Measurements from ENCODE around the gene TRPC4.
"Not testable (repeated sequence)": the region's sequence is repeated elsewhere in the genome, so short reads cannot be mapped to it uniquely, and the experiment has no call there.

Gene TRPC4

DNA sequence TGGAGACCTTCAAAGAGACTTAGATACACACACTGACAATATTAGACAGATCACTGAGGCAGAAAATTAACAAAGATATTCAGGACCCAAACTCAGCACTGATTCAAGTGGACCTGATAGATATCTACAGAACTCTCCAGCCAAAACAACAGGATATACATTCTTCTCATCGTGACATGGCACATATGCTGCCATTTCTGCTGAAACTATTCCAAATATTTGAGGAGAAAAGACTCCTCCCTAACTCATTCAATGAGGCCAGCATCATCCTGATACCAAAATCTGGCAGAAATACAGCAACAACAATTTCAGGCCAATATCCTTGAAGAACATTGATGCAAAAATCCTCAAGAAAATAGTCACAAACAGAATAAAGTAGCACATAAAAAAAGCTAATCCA is 53.3 kb downstream of the TRPC4 start:
- no peak for DNase-seq (ENCODE audit: low read depth)

GRCh38 chr13:37811441-37811840 is 58.1 kb downstream of the TRPC4 start:
- no peak for DNase-seq (ENCODE audit: low read depth)

GRCh38 chr13:37806666-37807065 is 62.9 kb downstream of the TRPC4 start:
- DNase-seq (ENCODE audit: low read depth): no peak

DNA sequence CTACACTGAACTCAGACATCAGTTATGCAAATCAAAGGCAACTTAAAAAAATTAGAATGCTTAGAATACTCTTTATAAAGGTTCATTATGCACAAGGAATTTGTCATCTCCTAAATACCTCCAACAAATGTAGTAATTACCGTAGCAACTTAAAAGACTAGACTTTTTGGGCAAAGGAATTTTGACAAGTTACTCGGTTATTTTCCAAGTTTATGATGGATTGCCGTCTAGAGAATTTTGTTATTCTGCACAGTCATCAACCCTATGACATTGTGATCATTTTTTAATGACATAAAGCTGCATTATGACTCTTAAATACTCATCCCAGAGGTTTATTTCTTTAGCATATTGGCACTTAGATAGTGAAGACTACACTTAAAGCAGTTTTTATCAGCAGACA is 71.9 kb downstream of the TRPC4 start:
- no peak for DNase-seq (ENCODE audit: low read depth)

DNA sequence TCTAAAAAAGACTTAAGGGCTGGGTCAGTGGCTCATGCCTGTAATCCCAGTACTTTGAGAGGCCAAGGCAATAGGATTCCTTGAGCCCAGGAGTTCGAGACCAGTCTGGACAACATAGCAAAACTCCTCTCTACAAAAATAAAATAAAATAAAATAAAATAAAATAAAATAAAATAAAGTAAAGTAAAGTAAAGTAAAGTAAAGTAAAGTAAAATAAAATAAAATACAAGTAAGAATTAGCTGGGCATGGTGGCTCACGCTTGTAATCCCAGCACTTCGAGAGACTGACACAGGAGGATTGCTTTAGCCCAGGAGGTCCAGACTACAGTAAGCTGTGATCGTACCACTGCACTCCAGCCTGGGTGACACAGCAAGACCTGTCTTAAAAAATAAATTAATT is 72.8 kb downstream of the TRPC4 start:
- DNase-seq (ENCODE audit: low read depth): not testable (repeated sequence)

- no peak for DNase-seq (ENCODE audit: low read depth)
Measured at GRCh38 chr13:37795326-37795725, 74.2 kb downstream of the TRPC4 start.

DNA sequence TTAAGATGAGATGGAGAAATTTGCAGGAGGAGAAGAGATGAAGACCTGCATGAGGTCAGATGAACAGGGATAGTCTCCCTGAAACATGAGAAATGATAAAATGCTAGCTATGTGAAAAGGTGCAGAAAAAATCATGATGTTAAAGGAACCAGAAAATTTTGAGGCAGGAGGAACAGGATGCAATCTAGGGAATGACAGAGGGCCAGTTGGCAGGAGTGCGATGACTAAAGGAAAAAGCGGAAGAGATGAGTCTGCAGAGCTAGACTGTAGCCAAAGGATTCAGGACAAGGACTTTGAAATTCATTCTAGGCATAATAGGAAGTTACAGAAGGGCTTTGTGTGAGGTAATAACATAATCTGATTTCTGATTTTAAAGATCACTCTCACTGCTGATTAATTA is 77.9 kb downstream of the TRPC4 start:
- DNase-seq (ENCODE audit: low read depth): no peak

- DNase-seq (ENCODE audit: low read depth): no peak
Measured at GRCh38 chr13:37788346-37788745, 81.2 kb downstream of the TRPC4 start.

DNA sequence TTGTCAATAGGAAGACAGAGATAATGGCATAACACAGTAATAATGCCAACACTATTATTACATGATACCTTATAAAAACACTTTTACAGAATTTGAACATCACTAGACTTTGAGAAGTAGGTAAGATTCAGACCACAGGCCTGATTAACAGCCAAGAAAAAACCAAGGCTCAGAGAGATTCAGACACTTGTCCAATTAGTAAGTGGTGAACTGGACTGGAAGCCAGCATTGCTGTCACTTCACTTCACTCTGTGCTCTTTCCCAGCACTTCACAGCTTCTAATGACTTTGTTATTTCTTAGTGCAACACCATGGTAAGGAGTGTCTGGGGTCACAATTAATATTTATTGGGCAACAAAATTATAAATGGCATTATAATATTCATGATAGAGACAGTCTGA is 91.9 kb downstream of the TRPC4 start:
- DNase-seq (ENCODE audit: low read depth): no peak

- no peak for DNase-seq (ENCODE audit: low read depth)
Measured at GRCh38 chr13:37775871-37776270, 93.7 kb downstream of the TRPC4 start.

- DNase-seq (ENCODE audit: low read depth): no peak
Measured at GRCh38 chr13:37772644-37773043, 96.9 kb downstream of the TRPC4 start.

GRCh38 chr13:37769545-37769944 is 100.0 kb downstream of the TRPC4 start:
- DNase-seq (ENCODE audit: low read depth): no peak

- no peak for DNase-seq (ENCODE audit: low read depth)
Measured at GRCh38 chr13:37769078-37769477, 100.5 kb downstream of the TRPC4 start.

GRCh38 chr13:37766502-37766901 is 103.1 kb downstream of the TRPC4 start:
- no peak for DNase-seq (ENCODE audit: low read depth)

GRCh38 chr13:37755349-37755748 is 114.2 kb downstream of the TRPC4 start:
- DNase-seq (ENCODE audit: low read depth): no peak

DNA sequence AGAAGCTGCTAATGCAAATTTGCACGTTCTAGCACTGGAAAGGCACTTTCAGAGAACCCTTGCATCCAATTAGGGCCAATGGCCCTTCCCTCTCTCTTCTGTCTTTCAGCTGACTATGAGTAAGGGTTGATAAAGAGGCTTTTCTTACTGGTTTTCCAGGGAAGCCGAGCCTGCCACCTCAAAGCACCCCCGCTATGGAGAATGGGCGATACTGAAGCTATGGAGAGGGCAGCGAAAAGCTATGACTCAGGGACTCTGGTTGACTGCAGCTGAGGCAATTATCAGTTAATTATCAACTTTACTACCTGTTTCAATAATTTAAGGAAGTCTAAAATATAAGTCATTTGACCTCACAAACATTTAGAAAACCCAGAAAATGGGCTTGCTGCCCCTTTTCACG is 115.8 kb downstream of the TRPC4 start:
- no peak for DNase-seq (ENCODE audit: low read depth)

DNA sequence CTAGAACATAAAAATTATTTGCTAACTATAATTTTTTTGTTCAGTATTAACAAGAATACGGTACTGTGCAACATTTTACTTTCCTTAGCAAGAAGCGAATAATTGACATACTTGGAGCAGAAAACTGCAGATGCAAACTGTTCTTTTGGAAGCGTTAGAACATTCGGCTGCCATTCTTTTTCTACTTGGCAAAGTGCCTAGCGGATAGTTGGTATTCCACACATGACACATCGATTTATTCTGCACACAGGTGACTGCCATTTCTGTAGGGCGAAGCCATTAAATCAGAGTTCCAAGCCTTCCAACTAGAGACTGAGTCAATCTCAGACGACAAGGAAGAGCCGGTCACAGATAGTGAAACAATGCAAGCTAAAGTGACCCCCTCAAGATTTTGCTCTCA is 117.4 kb downstream of the TRPC4 start:
- no peak for DNase-seq (ENCODE audit: low read depth)

DNA sequence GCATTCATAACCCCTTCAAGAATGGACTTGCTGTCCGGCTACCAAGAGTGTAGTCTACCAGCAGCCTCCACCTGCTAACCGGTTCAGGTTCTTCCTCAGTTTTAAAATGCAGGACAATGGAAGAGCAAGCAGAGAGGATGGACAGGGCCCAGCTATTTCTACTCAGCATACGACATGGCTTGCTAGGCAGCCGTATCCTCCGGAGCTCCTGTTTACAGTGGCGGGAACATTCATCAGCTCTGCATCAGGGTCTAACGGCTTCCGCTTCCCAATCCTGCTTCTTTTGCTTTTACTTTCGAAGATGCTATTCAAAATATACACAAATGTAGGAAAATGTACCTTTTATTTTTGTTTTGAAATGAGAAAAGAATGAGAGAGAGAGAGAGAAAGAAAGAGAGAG is 118.5 kb downstream of the TRPC4 start:
- DNase-seq (ENCODE audit: low read depth): no peak

GRCh38 chr13:37748913-37749312 is 120.7 kb downstream of the TRPC4 start:
- DNase-seq (ENCODE audit: low read depth): no peak

GRCh38 chr13:37747071-37747612 is 122.4 kb downstream of the TRPC4 start:
- no peak for DNase-seq (ENCODE audit: low read depth)

GRCh38 chr13:37741536-37741935 is 128.0 kb downstream of the TRPC4 start:
- no peak for DNase-seq (ENCODE audit: low read depth)

DNA sequence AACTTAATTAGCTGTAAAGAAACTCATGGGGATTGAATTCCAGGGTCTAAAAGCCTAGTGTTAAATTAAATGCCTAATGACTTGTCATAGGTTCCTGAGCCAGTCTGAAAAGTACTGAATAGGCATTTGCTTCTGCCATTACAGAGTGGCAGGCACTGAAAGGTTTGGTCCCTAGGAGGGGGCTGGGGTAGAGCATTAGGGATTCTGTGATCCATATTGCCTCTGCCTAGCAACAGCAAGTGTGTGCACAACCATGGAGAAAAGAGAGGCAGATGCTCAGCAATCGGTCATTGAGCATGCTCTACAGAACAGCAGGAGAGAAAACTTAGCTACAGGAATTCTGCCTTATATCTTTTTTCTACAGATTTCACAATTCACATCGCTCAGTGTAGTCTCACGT is 133.5 kb downstream of the TRPC4 start:
- no peak for DNase-seq (ENCODE audit: low read depth)

DNA sequence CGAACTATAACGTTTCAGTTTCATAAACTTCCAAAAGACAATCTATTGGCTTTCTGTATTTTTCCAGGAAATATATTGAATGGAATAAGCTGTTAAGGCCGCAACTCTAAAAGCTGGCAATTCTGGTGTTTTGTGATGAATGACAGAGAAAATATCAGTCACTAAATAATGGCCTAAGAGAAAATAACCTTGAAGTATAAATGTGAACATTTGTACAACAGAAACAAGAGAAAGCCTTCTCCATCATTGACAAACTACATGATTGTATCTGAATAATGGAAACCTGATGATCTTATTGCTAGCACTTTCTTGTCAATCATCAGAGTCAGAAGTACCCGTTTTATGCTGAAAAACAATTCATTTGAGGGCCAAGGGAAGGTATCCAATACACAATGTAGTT is 134.3 kb downstream of the TRPC4 start:
- no peak for DNase-seq (ENCODE audit: low read depth)

- DNase-seq (ENCODE audit: low read depth): no peak
Measured at GRCh38 chr13:37729876-37730275, 139.7 kb downstream of the TRPC4 start.
